ENCODE data around the gene SCUBE1. TPM values are rescaled to one million over a fixed set of nuclear protein-coding genes. Genes with fewer than 3 reads are reported as not detected.

The SCUBE1 gene
- total RNA-seq, 4 donors from 2014 or later = 37.3 to 107 (median 75.9) TPM

DNA sequence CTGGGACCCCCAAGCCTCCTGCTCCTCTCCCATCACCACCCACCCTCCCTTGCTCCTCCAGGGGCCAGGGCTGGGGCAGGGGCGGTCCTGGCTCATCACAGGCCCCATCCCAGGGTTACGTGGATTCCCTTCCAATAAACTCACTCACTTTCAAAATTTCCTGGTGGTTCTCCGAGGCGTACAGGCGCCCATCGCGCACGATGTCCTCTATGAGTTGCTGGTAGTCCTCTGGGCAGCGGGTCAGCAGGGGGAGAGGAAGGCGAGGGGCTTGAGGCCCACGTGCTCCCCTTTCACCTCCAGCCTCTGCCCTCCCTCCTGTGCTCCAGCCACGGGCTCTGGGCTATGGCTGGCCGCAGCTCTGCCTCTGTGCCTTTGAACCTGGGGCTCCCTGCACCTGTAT is 135.8 kb downstream of the SCUBE1 start:
- Histone ChIP-seq H3K36me3 (peaks cover 0 to 89% of the 10 kb centered on the region in 2 donors), H3K9me3 (no peaks in the 10 kb centered on the region), H3K4me1 (no peaks in the 10 kb centered on the region), H3K27ac (no peak overlapping the region), H3K4me3 (no peak overlapping the region), H3K27me3 (no peaks in the 10 kb centered on the region)
- ATAC-seq = no peak
- WGBS, 2 donors (ENCODE audit: low coverage in 1 of 2) = 53% methylated on average over 3 of the region's 13 CpGs; no CpG with 5 or more reads in 1 of the 2 donors
- TF ChIP-seq POLR2AphosphoS5 (IDR thresholded peaks at IDR 0.05) (no peak), EP300 (IDR thresholded peaks at IDR 0.05) (no peak), POLR2A (IDR thresholded peaks at IDR 0.05) (no peak)
- TF ChIP-seq, protein P1, sequence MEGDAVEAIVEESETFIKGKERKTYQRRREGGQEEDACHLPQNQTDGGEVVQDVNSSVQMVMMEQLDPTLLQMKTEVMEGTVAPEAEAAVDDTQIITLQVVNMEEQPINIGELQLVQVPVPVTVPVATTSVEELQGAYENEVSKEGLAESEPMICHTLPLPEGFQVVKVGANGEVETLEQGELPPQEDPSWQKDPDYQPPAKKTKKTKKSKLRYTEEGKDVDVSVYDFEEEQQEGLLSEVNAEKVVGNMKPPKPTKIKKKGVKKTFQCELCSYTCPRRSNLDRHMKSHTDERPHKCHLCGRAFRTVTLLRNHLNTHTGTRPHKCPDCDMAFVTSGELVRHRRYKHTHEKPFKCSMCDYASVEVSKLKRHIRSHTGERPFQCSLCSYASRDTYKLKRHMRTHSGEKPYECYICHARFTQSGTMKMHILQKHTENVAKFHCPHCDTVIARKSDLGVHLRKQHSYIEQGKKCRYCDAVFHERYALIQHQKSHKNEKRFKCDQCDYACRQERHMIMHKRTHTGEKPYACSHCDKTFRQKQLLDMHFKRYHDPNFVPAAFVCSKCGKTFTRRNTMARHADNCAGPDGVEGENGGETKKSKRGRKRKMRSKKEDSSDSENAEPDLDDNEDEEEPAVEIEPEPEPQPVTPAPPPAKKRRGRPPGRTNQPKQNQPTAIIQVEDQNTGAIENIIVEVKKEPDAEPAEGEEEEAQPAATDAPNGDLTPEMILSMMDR (IDR thresholded peaks at IDR 0.05) = no peak

DNA sequence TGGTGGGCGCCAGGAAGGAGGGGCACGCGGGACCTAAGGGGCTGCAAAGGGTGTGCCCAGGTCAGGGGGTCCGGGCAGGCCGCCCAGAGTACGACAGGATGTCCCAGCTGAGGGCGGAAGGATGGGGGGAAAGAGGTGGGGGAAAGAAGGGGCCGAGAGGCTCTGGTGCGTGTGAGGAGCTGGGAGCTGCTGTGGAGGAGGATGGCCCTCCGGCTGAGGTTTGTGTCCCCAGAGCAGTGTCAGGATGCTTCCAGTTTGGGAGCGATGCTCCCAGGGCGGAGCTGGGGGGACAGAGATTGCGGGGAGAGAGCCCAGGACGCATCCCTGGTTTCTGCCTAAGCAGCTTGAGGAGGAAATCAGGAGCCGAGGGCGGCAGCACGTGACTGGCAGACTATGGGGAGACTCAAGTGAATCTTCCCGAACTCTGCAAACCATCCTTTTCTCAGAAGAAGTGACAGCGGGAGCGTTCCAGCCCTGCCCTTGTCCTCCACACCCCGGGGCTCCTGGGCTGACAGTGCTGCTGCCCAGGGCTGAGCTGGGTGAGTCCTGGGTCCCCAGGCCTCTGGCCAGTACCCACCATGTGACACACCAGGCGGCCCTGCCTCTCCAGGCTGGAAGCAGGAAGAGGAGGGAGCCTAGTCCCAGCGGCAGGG is 136.5 kb downstream of the SCUBE1 start:
- no peaks in the 10 kb centered on the region for H3K27me3 ChIP-seq
- no peaks in the 10 kb centered on the region for H3K9me3 ChIP-seq
- TF ChIP-seq POLR2A (IDR thresholded peaks at IDR 0.05) (no peak), POLR2AphosphoS5 (IDR thresholded peaks at IDR 0.05) (no peak), EP300 (IDR thresholded peaks at IDR 0.05) (no peak)
- TF ChIP-seq, protein P1 (IDR thresholded peaks at IDR 0.05) = no peak
- peaks cover 0 to 89% of the 10 kb centered on the region in 2 donors for H3K36me3 ChIP-seq
- WGBS, 2 donors (ENCODE audit: low coverage in 1 of 2) = 55 to 72% methylated on average over 4 to 6 of the region's 23 CpGs
- no peak for ATAC-seq
- no peaks in the 10 kb centered on the region for H3K4me1 ChIP-seq
- no peak overlapping the region for H3K27ac ChIP-seq
- no peak overlapping the region for H3K4me3 ChIP-seq

DNA sequence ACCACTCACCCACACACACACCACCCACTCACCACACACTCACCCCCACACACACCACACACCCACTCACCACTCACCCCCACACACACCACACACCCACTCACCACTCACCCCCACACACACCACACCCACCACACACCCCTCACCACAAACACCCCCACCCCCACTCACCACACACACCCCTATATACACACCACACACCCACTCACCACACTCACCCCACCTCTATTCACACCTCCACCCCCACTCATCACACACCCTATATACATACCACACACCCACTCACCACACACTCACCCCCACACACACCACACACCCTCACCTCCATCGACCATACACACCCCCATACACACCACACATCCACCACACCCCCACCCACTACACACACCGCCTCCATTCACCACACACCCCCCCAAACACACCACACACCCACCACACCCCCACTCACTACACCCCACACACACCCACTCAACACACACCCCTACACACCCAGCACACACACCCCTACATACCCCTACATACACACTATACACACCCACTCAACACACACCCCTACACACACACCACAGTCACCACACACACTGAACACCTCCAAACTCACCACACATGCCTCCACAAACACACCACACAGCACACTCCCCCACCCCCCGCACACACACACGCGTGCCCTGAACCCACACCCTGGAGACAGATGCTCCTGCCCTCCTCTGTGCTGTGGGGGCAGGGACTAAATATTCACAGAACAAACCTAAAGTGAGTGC is 137.2 kb downstream of the SCUBE1 start:
- TF ChIP-seq EP300 (IDR thresholded peaks at IDR 0.05) (no peak), POLR2AphosphoS5 (IDR thresholded peaks at IDR 0.05) (no peak), POLR2A (IDR thresholded peaks at IDR 0.05) (no peak)
- TF ChIP-seq, protein P1 (IDR thresholded peaks at IDR 0.05) = no peak
- 83 to 86% methylated on average over 2 to 4 of the region's 5 CpGs for WGBS, 2 donors (ENCODE audit: low coverage in 1 of 2)
- Histone ChIP-seq H3K9me3 (no peaks in the 10 kb centered on the region), H3K36me3 (peaks cover 0 to 86% of the 10 kb centered on the region in 2 donors), H3K27ac (no peak overlapping the region), H3K4me3 (no peak overlapping the region), H3K4me1 (no peaks in the 10 kb centered on the region), H3K27me3 (no peaks in the 10 kb centered on the region)
- no peak for ATAC-seq

DNA sequence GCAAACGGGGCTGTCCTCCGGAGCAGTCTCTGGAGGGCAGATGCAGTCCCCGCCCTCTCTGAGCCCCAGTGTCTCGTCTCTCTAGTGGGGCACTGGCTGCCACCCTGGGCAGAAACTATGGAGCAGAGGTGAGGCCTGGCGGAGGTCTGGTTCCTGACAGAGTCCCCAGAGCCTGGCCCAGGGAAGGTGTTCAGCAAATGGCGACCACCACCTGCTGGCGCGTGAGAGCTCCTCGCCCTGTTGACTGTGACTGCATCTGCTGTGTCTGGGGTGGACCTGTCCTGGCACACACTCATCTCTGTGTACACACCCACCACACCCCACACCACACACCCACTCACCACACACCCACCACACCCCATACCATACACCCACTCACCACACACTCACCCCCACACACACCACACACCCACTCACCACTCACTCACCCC is 137.9 kb downstream of the SCUBE1 start:
- no peak for TF ChIP-seq POLR2A (IDR thresholded peaks at IDR 0.05)
- TF ChIP-seq POLR2AphosphoS5 (IDR thresholded peaks at IDR 0.05) = no peak
- no peaks in the 10 kb centered on the region for H3K4me1 ChIP-seq
- no peak overlapping the region for H3K4me3 ChIP-seq
- H3K36me3 ChIP-seq = peaks cover 0 to 79% of the 10 kb centered on the region in 2 donors
- WGBS, 2 donors (ENCODE audit: low coverage in 1 of 2) = 86% methylated on average over 7 of the region's 9 CpGs; no CpG with 5 or more reads in 1 of the 2 donors
- no peak overlapping the region for H3K27ac ChIP-seq
- ATAC-seq = no peak
- H3K27me3 ChIP-seq = no peaks in the 10 kb centered on the region
- no peaks in the 10 kb centered on the region for H3K9me3 ChIP-seq

DNA sequence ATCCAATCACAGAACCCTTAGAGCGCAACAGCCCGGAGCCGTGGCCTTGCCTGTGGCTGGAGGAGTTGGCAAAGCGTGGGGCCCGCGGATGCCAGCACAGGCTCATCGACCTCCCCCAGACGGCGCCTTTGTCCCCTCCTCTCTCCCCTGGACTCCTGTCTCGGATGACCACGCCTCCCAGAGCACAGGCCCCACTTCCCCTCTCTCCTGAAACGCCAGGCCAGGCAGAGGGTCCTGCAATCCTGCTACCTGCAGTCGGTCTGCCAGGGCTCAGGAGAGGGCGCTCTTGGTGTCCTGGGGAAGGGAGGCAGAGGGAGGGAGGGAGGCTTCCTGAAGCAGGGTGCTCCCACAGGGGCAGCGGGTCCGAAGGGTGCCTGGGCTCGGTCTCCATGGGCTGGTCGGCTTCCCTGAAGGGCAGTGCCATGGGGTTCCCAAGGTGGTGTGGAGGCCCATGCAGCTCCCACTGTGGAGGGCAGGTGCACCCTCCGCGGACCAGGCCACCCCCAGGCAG is 139.6 kb downstream of the SCUBE1 start:
- Histone ChIP-seq H3K27ac (no peak overlapping the region), H3K36me3 (peaks cover 0 to 62% of the 10 kb centered on the region in 2 donors), H3K4me3 (no peak overlapping the region), H3K4me1 (no peaks in the 10 kb centered on the region), H3K9me3 (no peaks in the 10 kb centered on the region), H3K27me3 (peaks cover 7% of the 10 kb centered on the region)
- TF ChIP-seq EP300 (IDR thresholded peaks at IDR 0.05) (no peak), POLR2A (IDR thresholded peaks at IDR 0.05) (no peak), POLR2AphosphoS5 (IDR thresholded peaks at IDR 0.05) (no peak)
- TF ChIP-seq, protein P1 (IDR thresholded peaks at IDR 0.05) = no peak
- 8% methylated on average over 2 of the region's 20 CpGs; no CpG with 5 or more reads in 1 of the 2 donors for WGBS, 2 donors (ENCODE audit: low coverage in 1 of 2)
- no peak for ATAC-seq

Measured in gastroesophageal sphincter (tissue), 4 donors.